ENCODE data around the gene RPS6KB2. TPM values are rescaled to one million over a fixed set of nuclear protein-coding genes. Genes with fewer than 3 reads are reported as not detected.
A peak's percentile ranks its signal among the peaks of the same experiment; 100 is the strongest.
"Not testable (repeated sequence)": the region's sequence is repeated elsewhere in the genome, so short reads cannot be mapped to it uniquely, and the experiment has no call there.

RPS6KB2 gene
- total RNA-seq, 1 donor from 2014 or later: 40.0 TPM

DNA sequence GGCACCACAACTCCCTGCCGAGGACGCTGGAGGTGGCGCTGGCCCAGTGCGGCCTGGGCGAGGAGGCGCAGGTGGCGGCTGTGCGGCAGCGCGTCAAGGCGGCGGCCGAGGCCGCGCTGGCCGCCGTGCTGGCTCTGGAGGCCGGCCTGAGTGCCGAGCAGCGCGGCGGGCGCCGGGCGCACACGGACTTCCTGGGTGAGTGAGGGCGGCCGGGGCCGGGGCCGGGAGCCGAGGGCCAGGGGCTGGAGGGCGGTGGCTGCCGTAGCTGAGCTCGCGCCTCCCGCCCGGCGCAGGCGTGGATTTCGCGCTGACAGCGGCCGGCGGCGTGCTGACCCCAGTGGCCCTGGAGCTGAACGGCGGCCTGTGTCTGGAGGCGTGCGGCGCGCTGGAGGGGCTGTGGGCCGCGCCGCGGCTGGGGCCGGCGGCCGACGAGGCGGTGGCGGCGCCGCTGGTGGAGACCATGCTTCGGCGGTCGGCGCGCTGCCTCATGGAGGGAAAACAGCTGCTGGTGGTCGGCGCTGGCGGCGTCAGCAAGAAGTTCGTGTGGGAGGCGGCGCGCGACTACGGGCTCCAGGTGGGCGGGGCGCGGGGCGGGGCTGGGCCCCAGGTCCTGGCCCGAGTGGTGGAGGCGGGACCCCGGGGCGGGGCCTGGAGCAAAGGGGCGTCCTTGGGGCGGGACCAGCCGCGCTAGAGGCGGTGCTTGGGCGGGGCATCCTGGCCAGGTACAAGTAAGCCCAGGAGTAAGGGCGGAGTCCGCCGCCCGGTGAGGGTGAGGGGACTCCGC is 7.5 kb upstream of the RPS6KB2 start:
- Histone ChIP-seq H3K27ac (peak overlapping the region; percentile 79), H3K4me3 (peak overlapping the region; percentile 54), H3K9me3 (no peaks in the 10 kb centered on the region), H3K4me1 (peaks cover 32% of the 10 kb centered on the region), H3K36me3 (no peaks in the 10 kb centered on the region), H3K27me3 (no peaks in the 10 kb centered on the region)
- TF ChIP-seq, protein P1, sequence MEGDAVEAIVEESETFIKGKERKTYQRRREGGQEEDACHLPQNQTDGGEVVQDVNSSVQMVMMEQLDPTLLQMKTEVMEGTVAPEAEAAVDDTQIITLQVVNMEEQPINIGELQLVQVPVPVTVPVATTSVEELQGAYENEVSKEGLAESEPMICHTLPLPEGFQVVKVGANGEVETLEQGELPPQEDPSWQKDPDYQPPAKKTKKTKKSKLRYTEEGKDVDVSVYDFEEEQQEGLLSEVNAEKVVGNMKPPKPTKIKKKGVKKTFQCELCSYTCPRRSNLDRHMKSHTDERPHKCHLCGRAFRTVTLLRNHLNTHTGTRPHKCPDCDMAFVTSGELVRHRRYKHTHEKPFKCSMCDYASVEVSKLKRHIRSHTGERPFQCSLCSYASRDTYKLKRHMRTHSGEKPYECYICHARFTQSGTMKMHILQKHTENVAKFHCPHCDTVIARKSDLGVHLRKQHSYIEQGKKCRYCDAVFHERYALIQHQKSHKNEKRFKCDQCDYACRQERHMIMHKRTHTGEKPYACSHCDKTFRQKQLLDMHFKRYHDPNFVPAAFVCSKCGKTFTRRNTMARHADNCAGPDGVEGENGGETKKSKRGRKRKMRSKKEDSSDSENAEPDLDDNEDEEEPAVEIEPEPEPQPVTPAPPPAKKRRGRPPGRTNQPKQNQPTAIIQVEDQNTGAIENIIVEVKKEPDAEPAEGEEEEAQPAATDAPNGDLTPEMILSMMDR (IDR thresholded peaks at IDR 0.05): no peak
- intact Hi-C loops (cut with DNase I): no loop called here
- peak; percentile 99 for DNase-seq
- peak; percentile 96 for ATAC-seq

DNA sequence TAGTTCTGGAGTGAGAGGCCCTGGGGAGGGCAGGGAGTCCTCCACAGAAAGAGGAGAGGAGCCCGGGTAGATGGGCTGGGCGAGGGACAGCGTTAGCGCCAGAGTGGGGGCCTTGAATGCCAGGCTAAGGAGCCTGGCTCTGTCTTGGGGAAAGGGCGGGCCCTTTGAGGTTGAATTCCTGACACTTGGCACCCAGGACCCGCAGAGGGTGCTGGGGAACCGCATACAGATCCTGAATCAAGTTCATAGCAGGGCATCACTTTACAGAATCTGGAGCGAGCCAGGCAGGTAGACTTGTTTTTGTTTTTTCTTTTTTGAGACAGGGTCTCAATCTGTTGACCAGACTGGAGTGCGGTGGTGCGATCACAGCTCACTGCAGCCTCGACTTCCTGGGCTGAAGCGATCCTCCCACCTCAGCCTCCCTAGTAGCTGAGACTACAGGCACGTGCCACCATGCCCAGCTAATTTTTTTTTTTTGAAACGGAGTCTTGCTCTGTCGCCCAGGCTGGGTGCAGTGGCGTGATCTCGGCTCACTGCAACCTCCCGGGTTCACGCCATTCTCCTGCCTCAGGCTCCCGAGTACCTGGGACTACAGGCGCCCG is 6.8 kb upstream of the RPS6KB2 start:
- intact Hi-C loops (cut with DNase I): no loop called here
- Histone ChIP-seq H3K4me1 (peaks cover 25% of the 10 kb centered on the region), H3K4me3 (peak overlapping the region; percentile 54), H3K9me3 (no peaks in the 10 kb centered on the region), H3K27me3 (no peaks in the 10 kb centered on the region), H3K27ac (peak overlapping the region; percentile 79), H3K36me3 (no peaks in the 10 kb centered on the region)
- TF ChIP-seq, protein P1 (IDR thresholded peaks at IDR 0.05): no peak
- DNase-seq: no peak
- ATAC-seq: no peak

DNA sequence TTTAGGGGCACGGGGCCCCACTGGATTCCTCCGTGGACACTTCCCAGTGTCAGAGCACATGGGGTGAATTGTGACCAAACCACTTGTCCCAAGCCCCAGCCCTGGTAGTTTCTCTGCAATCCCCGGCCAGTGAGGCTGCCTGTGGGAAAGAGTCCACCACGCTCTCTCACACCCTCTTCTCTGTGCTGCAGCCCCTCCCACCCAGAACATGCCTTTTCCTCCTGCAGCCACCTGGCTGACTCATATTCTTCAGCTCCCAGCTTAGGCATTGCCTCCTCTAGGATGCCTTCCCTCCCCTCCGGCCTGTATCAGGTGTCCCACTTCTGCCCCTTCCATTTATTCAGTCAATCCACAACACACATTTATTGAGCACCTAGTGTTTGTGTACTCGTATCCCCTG is 5.4 kb upstream of the RPS6KB2 start:
- TF ChIP-seq, protein P1 (IDR thresholded peaks at IDR 0.05): no peak
- H3K27me3 ChIP-seq: no peaks in the 10 kb centered on the region
- H3K4me3 ChIP-seq: no peak overlapping the region

DNA sequence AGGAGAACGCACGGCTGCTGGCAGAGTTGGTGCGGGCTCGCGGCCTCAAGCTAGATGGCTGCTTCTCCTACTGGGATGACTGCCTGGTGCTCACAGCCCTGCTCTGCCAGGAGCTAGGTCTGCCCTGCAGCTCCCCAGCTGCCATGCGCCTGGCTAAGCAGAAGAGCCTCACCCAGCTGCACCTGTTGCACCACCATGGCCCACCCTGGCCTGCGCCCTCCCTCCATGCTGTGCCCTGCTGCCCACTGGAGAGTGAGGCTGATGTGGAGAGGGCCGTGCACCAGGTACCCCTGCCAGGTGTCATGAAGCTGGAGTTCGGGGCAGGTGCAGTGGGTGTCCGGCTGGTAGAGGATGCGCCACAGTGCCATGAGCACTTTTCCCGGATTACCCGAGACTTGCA is 4.8 kb upstream of the RPS6KB2 start:
- DNase-seq: no peak
- Histone ChIP-seq H3K4me3 (no peak overlapping the region), H3K9me3 (no peaks in the 10 kb centered on the region), H3K27ac (no peak overlapping the region), H3K36me3 (no peaks in the 10 kb centered on the region), H3K27me3 (no peaks in the 10 kb centered on the region), H3K4me1 (peaks cover 22% of the 10 kb centered on the region)
- TF ChIP-seq, protein P1 (IDR thresholded peaks at IDR 0.05): no peak
- ATAC-seq: no peak
- intact Hi-C loops (cut with DNase I): no loop called here

More for the DNA sequence above, 5.4 kb upstream of the RPS6KB2 start:
- Histone ChIP-seq H3K36me3 (no peaks in the 10 kb centered on the region), H3K4me1 (peaks cover 24% of the 10 kb centered on the region), H3K27ac (no peak overlapping the region), H3K9me3 (no peaks in the 10 kb centered on the region)
- DNase-seq (no peak), ATAC-seq (no peak)
- intact Hi-C loops (cut with DNase I): no loop called here

DNA sequence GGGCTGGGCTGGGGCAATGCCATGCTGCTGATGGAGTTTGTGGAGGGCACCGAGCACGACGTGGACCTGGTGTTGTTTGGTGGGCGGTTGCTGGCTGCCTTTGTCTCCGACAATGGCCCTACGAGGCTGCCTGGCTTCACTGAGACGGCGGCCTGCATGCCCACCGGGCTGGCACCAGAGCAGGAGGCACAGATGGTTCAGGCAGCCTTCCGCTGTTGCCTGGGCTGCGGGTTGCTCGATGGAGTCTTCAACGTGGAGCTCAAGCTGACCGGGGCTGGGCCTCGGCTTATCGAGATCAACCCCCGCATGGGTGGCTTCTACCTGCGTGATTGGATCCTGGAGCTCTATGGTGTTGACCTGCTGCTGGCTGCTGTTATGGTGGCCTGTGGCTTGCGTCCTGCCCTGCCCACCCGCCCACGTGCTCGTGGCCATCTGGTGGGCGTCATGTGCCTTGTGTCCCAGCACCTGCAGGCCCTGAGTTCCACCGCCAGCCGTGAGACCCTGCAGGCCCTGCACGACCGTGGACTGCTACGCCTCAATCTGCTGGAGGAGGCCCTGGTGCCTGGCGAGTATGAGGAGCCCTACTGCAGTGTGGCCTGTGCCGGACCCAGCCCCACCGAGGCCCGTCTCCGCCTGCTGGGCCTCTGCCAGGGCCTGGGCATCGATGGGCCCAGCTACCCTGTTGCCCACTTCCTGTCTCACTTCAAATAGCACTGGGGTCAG is 4.2 kb upstream of the RPS6KB2 start:
- Histone ChIP-seq H3K4me1 (peaks cover 19% of the 10 kb centered on the region), H3K27me3 (no peaks in the 10 kb centered on the region), H3K36me3 (no peaks in the 10 kb centered on the region), H3K27ac (no peak overlapping the region), H3K9me3 (no peaks in the 10 kb centered on the region), H3K4me3 (no peak overlapping the region)
- TF ChIP-seq, protein P1 (IDR thresholded peaks at IDR 0.05): no peak
- intact Hi-C loops (cut with DNase I): no loop called here
- ATAC-seq (no peak), DNase-seq (no peak)

DNA sequence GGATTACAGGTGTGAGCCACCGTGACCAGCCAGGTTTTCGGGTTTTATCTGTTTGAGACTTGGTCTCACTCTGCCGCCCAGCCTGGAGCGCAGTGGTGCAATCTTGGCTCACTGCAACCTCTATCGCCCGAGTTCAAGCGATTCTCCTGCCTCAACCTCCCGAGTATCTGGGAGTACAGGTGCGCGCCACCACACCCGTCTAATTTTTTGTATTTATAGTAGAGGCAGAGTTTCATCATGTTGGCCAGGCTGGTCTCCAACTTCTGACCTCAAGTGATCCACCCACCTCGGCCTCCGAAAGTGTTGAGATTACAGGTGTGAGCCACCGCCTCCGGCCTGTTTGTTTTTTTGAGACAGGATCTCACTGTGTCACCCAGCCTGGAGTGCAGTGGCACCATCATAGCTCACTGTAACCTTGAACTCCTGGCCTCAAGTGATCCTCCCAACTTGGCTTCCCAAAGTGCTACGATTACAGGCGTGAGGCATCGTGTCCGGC is 882 bp upstream of the RPS6KB2 start:
- H3K9me3 ChIP-seq; intact Hi-C loops (cut with DNase I); ATAC-seq; DNase-seq; H3K27me3 ChIP-seq: not testable (repeated sequence)
- Histone ChIP-seq H3K27ac (peak overlapping the region; percentile 92), H3K4me3 (peak overlapping the region; percentile 88), H3K4me1 (peaks cover 17% of the 10 kb centered on the region), H3K36me3 (peaks cover 19% of the 10 kb centered on the region)
